T47D (cell line): ENCODE data around the gene SLMAP.

Experiments used
- DNase-seq, 2 experiments: peaks; one replicate each; pipeline versions ENCODE4 v3.0.0 to v3.0.0-alpha.2; 2011 to 2012; ENCODE audit warnings: low read depth in 1 of 2, low spot score in 1 of 2
- JUND ChIP-seq: IDR thresholded peaks from 2 replicates; pipeline ENCODE4 v1.6.1; 2012; ENCODE audit warnings: low read depth
- in situ Hi-C: cut with HindIII; loops from 2 replicates; pipeline ENCODE4 v1.10.0; 2016; ENCODE audit warnings: low sequenced_read_pairs, low pct_unique_long_range_greater_than_20kb

SLMAP gene

GRCh38 chr3:57949344-57949743 lies 193.2 kb downstream of the SLMAP start:
- in situ Hi-C loops, result no loop called here
- no peak for TF ChIP-seq JUND

GRCh38 chr3:57949785-57950615 lies 193.9 kb downstream of the SLMAP start:
- in situ Hi-C loops, result no loop called here
- no peak for TF ChIP-seq JUND
- DNase-seq, result peak; percentile 32 to 67

More at GRCh38 chr3:57949344-57949743, 193.2 kb downstream of the SLMAP start:
- DNase-seq, result no peak

- DNase-seq, result no peak
- TF ChIP-seq JUND, result no peak
- in situ Hi-C loops, result no loop called here
Measured at GRCh38 chr3:57951066-57951882, 195.2 kb downstream of the SLMAP start.

GRCh38 chr3:57952208-57952631 lies 196.1 kb downstream of the SLMAP start:
- DNase-seq, result peak in 1 of 2 experiments; percentile 36
- TF ChIP-seq JUND, result no peak
- in situ Hi-C loops, result no loop called here

GRCh38 chr3:57952651-57953050 lies 196.5 kb downstream of the SLMAP start:
- no peak for DNase-seq
- TF ChIP-seq JUND, result no peak
- in situ Hi-C loops, result no loop called here

- no peak for DNase-seq
- in situ Hi-C loops, result no loop called here
- no peak for TF ChIP-seq JUND
Measured at GRCh38 chr3:57953576-57953975, 197.5 kb downstream of the SLMAP start.

- in situ Hi-C loops, result no loop called here
- peak in 1 of 2 experiments; percentile 25 for DNase-seq
- no peak for TF ChIP-seq JUND
Measured at GRCh38 chr3:57956119-57956832, 200.2 kb downstream of the SLMAP start.

- in situ Hi-C loops, result no loop called here
- TF ChIP-seq JUND, result no peak
- no peak for DNase-seq
Measured at GRCh38 chr3:57956833-57957174, 200.7 kb downstream of the SLMAP start.

- TF ChIP-seq JUND, result no peak
- in situ Hi-C loops, result no loop called here
- DNase-seq, result no peak
Measured at GRCh38 chr3:57957824-57958223, 201.7 kb downstream of the SLMAP start.

GRCh38 chr3:57958642-57959422 lies 202.7 kb downstream of the SLMAP start:
- DNase-seq, result no peak
- no peak for TF ChIP-seq JUND
- in situ Hi-C loops, result no loop called here

- in situ Hi-C loops, result no loop called here
- no peak for DNase-seq
- no peak for TF ChIP-seq JUND
Measured at GRCh38 chr3:57959423-57960173, 203.5 kb downstream of the SLMAP start.

GRCh38 chr3:57960174-57960505 lies 204.0 kb downstream of the SLMAP start:
- in situ Hi-C loops, result no loop called here
- no peak for TF ChIP-seq JUND

More at GRCh38 chr3:57960174-57960505, 204.0 kb downstream of the SLMAP start:
- DNase-seq, result no peak
